OCI-M2 (cell line): ENCODE results near the gene CD300E.
"Not testable (repeated sequence)": the region's sequence is repeated elsewhere in the genome, so short reads cannot be mapped to it uniquely, and the experiment has no call there.

Source experiments
- DNase-seq: peaks from one replicate; lab custom pipeline; 2025; ENCODE audit not compliant: unreplicated experiment; lab: John Stamatoyannopoulos, UW

CD300E gene

DNA sequence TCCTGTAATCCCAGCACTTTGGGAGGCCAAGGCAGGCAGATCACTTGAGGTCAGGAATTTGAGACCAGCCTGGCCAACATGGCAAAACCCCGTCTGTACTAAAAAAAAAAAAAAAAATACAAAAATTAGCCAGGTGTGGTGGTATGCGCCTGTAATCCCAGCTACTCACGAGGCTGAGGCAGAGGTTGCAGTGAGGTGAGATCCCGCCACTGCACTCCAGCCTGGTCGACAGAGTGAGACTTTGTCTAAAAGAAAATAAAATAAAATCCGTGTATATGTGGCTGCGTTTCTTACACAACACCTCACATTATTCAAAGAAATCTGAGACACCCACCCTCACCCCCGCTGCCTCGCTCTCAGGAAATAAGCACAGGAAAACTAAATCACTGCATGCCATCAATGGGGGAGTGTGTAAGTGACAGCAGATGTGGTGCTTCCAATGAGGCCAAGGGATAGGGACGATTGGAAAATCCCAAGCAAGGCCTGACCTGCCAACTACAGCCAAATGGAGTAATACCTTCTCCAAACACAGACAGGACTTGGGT, 13.1 kb upstream of the CD300E start:
- not testable (repeated sequence) for DNase-seq

DNA sequence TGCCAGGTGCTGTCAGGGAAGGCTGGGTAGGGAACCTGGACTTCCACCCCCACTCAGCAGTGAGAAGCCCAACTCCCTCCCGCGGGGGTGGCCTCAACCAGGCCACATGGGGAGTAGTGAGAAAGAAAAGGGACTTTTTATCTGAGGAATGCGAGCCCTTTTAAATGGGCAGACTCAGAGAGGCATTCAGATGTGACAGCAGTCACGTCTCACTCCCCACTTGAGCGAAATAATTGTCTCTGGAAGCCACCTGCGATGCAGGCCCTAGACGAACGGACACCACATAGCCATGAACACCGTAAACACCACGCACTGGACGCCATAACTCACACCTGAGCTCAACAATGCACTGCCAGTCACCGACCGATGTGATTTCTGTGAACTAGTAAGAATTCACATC, 11.9 kb upstream of the CD300E start:
- DNase-seq, result no peak

GRCh38 chr17:74633326-74633725, 9.8 kb upstream of the CD300E start:
- DNase-seq, result no peak

- no peak for DNase-seq
Measured at GRCh38 chr17:74632617-74633016, 9.1 kb upstream of the CD300E start.

- no peak for DNase-seq
Measured at GRCh38 chr17:74631468-74632450, 8.2 kb upstream of the CD300E start.

- DNase-seq, result not testable (repeated sequence)
Measured at GRCh38 chr17:74630251-74630650, 6.7 kb upstream of the CD300E start.

DNA sequence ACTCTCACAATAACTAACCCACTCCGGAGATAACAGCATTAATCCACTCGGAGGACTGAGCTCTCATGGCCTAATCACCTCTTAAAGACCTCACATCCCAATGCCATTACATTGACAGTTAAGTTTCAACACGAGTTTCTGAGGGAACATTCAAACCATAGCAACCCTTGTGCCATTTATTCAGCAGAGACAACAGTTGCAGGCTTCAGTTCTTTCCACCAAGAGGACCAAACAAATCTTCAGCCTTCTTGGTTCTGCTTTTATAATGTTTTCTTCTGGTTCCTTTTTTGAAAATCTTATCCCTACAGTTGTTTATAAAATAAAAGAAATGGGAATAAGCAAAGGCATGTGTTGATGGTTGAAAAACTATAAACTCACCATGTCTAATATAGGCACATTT, 2.1 kb upstream of the CD300E start:
- DNase-seq, result no peak

- no peak for DNase-seq
Measured at GRCh38 chr17:74624131-74624530, 593 bp upstream of the CD300E start.

DNA sequence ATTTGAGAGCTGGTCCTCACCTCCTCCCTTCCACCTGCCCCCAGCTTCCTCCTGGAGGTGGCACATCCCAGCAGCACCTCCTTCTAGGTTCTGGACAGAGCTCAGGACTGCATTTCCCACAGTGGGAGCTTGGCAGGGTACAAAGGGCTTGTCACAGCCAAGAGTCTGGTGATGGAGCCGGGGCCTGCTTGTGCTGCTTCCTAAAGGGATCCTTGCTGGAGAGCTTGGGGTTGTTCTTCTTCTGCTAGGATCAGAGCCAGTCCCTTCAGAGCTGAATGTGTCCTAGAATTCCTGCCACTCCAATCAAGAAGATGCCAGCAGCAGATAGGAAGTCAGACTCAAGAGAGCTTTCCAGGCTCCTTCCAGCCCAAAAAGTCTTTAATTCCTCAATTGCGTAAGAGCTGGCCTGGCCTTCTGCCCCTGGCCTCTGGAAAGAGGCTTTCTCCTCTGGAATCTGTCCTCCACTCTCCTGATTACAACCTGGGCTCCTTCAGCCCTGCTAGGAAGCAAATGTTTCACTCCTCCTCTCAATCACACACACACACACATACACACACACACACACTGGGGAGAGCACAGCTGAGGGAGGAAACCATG, 4.4 kb downstream of the CD300E start:
- DNase-seq, result no peak

DNA sequence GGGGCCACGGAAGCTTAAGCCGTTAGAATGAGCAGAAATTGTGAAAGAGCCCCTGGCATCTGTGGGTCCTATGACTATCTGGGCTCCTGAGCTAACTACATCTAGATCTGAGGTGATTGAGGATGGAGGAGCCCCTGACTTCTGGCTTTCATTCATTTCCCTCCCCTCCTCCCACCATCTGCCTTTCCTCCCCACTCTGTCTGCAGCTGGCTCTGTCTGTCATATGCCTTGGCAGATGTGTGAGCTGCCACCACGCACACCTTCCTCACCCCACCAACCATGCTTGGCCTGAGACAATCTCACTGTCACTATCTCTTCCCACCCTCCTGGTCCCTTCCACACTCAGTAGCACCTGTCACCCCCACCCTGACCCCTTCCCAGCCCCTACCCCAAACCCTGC, 5.1 kb downstream of the CD300E start:
- DNase-seq, result no peak

DNA sequence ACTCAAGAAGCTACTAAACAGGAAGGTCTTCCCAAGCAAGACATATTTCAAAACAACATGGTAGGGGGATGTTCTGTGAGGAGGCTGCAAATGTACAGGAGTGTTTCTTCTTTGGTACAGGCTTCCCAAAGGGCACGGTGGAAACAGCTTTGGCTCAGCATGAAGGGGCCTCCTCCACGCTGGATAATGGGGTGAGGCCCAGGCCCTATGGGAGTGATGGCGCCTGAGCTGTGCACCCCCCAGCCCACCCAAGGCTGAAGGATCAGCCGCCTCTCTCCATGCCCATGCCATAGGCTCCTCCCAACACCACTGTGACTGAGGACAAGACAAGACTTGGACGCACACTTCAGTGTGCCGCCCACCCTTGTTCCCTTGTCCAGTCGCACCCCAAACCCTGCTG, 6.8 kb downstream of the CD300E start:
- no peak for DNase-seq

- DNase-seq, result no peak
Measured at GRCh38 chr17:74612046-74612445, 11.5 kb downstream of the CD300E start.

DNA sequence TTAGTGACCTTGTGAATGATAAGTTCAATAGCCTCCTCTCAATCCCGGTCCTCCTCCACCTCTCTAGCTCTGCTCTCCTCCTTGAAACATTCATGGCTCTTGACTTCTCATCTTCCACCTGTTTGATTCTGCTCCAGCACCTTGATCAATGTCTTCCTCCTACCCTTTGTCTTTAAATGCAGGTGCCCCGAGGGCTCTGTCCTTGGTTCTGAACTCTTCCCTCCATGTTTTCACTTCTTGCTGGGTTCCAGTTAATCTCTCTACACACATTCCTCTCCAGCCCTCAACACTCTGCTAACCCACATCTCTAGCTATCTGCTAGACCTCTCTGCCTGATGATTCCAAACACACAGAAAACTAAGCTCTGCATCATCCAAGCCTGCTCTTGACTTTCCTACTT, 13.4 kb downstream of the CD300E start:
- DNase-seq, result no peak

GRCh38 chr17:74608511-74608910, 15.0 kb downstream of the CD300E start:
- DNase-seq, result no peak

DNA sequence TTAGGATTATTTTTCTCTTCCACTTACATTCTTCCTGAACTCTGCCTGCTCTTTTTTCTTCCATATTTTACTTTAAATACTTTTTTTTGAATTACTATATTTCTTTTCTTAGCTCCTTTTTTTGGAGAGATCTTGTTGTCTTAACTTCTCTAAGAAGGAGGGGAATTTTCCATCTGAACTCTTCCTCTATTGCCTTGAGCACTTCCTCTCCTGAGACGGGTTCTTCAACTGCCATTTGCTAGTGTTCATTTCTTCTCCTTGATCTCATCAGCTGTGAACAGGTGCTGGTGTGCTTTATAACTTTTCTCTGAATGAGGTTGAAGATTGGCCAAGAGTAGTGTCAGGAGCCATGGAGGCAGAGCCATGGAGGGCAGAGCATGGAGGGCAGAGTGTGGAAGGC, 16.3 kb downstream of the CD300E start:
- no peak for DNase-seq

DNA sequence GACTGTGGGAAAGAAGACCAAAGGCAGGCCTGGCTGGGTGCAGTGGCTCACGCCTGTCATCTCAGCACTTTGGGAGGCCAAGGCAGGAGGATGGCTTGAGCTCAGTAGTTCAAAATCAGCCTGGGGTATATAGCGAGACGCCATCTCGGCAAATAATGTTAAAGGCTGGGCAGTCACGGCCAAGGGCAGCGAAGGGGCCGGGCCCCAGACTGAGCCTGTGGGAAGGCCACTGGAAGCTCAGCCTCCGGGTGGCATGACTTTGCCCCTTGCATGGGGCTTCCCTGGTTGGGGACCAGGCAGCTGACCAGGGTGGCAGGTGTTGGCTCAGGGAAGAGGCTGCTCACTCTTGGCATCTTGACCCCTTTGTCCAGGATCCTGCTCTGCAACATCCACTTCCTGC, 17.5 kb downstream of the CD300E start:
- no peak for DNase-seq

DNA sequence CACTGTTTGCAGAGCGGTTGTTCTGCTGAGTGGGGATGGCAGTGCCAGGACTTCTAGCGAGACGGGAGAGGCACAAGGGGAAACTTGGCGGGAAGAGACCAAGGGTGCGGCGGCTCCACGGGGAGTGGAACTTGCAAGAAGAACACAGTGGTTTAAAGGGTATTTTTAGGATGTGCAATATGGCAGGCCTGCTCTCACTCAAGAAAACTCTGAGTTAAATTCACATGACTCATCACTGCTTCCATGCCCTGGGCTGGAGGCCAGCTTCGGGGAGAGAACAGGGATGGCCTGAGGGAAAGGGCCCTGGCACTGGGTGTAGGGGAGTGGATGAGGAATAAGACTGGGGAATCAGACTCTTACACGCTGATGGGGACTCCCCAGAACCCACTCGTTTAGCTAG, 18.2 kb downstream of the CD300E start:
- no peak for DNase-seq

- DNase-seq, result no peak
Measured at GRCh38 chr17:74604761-74605160, 18.8 kb downstream of the CD300E start.

GRCh38 chr17:74604200-74604599, 19.3 kb downstream of the CD300E start:
- DNase-seq, result no peak

DNA sequence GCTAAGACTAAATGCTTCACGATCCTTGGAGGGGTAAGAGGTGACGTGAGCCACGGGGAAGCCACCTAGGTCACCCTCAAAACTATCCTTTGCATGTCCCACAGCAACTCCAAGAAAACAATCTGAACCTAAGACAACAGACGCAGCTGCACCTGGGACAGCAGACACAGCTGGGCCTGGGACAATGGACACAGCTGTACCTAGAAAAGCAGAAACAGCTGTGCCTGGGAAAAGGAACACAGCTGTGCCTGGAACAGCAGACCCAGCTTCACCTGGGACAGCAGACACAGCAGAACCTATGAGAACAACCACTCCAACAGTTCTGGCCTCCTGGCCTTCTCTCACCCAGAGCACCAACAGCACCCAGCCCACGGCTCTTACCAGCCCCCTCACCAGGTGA, 19.8 kb downstream of the CD300E start:
- no peak for DNase-seq

DNA sequence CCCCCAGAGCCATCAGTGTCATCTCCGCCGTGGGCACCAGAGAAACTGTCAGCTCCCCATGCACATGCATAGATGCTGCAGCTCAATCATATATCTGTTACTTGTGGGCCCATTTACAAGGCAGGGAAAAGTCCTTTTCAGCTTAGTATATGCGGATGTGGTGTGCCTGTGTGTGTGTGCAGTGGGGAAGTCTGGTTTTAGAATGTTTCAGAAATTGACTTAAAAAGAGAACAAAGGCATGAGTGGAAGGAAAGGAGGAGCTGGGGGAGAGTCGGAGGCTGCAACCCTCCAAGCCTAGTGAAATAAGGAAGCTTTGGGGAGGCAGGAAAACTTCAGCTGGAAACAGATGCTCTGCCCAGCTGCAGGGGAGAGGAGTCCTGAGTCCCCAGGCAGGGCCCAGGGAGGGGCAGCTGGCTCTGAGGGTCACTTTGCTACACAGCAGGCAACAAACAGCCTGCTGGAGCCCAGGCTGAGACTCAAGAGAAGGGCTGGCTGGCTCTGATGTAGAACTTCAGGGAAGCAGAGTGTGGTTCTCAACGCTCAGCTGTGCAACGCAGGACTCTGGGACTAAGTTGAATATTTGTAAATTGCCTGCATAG, 20.4 kb downstream of the CD300E start:
- DNase-seq, result no peak
